Body of pancreas (tissue), 4 donors: ENCODE data around the gene RBM4.

ENCODE experiments used
- POLR2A ChIP-seq, 3 donors: fragments of 450-650 bp; IDR thresholded peaks; one replicate each; pipeline ENCODE4 v1.6.1; 2016; ENCODE audit warnings: antibody characterized with exemption in 3 of 3, mild to moderate bottlenecking in 2 of 3
- TF ChIP-seq, protein P1 (sequence below), 7 experiments: fragments of 450-650 bp in 4 of 7; fragments of 200-600 bp in 3 of 7; sonication (generic) in 3 of 7; IDR thresholded peaks; one replicate each; pipeline ENCODE4 v1.5.1; 2016 to 2019; ENCODE audit warnings: antibody characterized with exemption in 7 of 7

DNA sequence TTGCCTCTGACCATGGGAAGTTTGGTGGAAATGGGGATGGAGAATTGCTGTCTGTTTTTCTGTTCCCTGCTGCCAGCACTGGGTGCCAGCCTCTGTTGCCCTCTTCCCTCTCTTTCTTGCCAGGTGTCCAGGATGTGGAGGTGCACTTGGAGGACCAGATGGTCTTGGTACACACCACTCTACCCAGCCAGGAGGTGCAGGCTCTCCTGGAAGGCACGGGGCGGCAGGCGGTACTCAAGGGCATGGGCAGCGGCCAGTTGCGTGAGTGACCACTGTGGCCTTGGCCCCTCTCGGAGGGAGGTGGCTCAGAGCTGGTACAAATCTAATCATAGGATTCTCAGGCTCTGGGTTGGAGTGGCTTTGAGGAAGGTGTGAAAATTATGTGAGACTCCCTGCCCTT, 39.5 kb upstream of the RBM4 start:
- TF ChIP-seq, protein P1, sequence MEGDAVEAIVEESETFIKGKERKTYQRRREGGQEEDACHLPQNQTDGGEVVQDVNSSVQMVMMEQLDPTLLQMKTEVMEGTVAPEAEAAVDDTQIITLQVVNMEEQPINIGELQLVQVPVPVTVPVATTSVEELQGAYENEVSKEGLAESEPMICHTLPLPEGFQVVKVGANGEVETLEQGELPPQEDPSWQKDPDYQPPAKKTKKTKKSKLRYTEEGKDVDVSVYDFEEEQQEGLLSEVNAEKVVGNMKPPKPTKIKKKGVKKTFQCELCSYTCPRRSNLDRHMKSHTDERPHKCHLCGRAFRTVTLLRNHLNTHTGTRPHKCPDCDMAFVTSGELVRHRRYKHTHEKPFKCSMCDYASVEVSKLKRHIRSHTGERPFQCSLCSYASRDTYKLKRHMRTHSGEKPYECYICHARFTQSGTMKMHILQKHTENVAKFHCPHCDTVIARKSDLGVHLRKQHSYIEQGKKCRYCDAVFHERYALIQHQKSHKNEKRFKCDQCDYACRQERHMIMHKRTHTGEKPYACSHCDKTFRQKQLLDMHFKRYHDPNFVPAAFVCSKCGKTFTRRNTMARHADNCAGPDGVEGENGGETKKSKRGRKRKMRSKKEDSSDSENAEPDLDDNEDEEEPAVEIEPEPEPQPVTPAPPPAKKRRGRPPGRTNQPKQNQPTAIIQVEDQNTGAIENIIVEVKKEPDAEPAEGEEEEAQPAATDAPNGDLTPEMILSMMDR (IDR thresholded peaks at IDR 0.05) = no peak
- no peak for TF ChIP-seq POLR2A (IDR thresholded peaks at IDR 0.05)
